22Rv1 (cell line): ENCODE results near the gene ATP6V1G3.

Experiments
- ZFX ChIP-seq: fragments of 450-650 bp; IDR thresholded peaks from 2 replicates; pipeline ENCODE4 v1.6.1; 2017; ENCODE audit warnings: antibody characterized with exemption, borderline replicate concordance
- TF ChIP-seq, protein P1 (sequence below): fragments of 450-650 bp; IDR thresholded peaks from 2 replicates; pipeline ENCODE4 v1.5.1; 2017; ENCODE audit warnings: mild to moderate bottlenecking

DNA sequence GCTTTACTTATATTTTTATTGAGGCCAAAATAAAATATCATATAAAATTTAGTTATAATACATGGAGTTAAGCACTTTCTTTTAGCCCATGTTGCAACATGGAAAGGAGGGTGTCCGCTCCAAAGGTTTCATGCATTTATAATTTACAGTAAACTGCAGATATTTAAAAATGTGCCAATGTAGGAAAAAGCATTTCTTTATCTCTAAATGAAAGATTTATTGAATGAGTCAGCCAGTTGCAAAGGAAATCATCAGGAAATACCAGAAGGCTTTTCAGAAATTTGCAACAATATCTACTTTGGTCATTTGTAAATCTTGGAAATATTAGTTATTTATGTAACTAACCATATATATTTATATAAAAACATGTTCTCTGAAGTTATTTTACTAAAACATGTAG is 12.1 kb downstream of the ATP6V1G3 start:
- TF ChIP-seq, protein P1, sequence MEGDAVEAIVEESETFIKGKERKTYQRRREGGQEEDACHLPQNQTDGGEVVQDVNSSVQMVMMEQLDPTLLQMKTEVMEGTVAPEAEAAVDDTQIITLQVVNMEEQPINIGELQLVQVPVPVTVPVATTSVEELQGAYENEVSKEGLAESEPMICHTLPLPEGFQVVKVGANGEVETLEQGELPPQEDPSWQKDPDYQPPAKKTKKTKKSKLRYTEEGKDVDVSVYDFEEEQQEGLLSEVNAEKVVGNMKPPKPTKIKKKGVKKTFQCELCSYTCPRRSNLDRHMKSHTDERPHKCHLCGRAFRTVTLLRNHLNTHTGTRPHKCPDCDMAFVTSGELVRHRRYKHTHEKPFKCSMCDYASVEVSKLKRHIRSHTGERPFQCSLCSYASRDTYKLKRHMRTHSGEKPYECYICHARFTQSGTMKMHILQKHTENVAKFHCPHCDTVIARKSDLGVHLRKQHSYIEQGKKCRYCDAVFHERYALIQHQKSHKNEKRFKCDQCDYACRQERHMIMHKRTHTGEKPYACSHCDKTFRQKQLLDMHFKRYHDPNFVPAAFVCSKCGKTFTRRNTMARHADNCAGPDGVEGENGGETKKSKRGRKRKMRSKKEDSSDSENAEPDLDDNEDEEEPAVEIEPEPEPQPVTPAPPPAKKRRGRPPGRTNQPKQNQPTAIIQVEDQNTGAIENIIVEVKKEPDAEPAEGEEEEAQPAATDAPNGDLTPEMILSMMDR = no peak
- no peak for TF ChIP-seq ZFX
